Iris pigment epithelial cell (primary cell): ENCODE results near the gene EIF4E2.

ENCODE experiments used
- DNase-seq: peaks from one replicate; pipeline ENCODE4 v3.0.0-alpha.2; 2011; ENCODE audit warnings: low read depth

Gene EIF4E2

DNA sequence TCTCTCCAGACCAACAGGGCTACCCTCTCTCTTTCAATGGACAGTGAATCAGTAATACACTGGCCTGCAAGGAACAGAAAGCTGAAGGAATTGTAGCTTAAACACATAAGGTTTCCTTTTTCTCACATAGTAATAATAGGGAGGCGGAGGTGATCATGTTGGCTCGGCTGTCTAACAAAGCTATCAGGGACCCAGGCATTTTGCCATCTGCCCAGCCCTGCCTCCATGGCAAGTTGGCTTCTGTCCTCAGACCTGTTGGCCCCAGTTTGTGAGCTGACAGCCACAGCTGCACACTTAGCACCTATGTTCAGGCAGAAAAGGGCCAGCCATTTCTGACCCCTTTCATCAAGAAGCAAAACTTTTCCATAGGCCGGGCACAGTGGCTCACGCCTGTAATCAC lies 13.0 kb upstream of the EIF4E2 start:
- DNase-seq, result no peak

DNA sequence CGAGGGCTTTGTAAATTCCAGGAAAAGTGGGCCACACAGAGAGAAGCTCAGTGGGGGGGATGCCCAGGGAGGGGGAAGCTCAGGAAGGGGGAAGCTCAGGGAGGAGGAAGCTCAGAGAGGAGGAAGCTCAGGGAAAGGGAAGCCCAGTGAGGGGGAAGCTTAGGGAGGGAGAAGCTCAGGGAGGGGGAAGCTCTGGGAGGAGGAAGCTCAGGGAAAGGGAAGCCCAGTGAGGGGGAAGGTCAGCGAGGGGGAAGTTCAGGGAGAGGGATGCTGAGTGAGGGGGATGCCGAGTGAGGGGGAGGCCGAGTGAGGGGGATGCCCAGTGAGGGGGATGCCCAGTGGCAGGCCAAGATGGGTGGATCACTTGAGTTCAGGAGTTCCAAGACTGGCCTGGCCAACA lies 11.8 kb upstream of the EIF4E2 start:
- DNase-seq, result no peak

DNA sequence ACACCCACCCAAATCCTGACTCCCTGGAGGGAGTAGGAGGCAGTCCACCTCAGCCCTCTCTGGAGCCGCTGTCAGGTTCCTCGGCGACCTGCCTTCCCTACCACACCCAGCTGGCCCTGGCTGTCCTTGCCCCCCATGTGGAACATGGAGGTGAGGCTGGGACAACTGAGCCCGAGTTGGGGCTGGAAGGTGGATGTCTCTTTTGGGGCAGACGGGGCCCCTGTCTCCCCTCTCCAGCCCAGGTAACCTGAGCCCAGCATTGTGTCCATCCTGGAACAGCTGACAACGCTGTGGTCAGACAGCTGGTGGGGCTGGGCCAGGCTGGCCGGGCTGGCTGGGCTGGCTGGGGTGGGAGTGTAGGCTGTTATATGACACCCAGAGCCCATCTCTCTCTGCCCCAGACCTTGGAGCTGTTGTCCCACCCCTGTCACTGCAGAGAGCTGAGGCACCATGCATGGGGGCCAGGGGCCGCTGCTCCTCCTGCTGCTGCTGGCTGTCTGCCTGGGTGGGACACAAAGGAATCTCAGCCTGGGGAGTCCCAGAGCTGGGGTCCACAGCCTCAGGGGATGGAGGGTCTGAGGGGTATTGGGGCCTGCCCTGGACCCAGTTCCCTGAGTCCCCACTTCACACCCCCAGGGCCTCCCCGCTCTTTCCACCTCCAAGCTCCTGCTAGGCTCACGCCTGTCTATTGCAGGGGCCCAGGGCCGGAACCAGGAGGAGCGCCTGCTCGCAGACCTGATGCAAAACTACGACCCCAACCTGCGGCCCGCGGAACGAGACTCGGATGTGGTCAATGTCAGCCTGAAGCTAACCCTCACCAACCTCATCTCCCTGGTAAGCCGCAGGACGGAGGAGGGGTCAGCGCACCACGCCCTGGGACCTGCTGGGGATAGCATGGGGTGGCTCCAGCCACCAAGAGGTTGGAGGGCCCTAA lies 10.9 kb upstream of the EIF4E2 start, which contains the start of gene CHRNG:
Gene CHRNG (plus strand): TSS at position 395 of the 934 bp plus-strand sequence. CDS start 56 bp downstream, at position 451.
- DNase-seq, result no peak

DNA sequence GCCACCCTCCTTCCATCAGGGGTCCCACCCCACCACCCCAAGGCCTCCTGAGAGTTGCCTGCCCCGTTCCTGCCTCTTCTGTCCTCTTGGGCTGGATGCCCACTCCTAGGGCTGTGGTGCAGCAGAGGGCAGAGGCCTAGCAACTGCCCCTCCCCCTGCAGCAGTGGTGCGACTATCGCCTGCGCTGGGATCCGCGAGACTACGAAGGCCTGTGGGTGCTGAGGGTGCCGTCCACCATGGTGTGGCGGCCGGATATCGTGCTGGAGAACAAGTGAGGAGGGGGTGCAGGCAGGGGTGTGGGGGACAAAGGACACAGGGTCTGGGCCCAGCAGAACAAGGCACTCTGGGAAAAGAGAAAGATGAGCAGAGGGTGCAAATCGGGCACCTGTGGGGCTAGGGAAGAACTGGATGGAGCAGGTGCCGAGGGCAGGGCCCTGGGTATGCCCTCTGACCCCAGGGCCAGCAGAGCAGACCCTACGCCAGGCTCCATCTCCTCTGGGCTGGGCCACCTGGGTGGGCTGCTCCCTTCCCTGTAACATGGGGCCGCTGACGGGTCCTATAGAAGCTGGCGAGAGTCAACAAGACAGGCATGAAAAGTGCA lies 9.9 kb upstream of the EIF4E2 start:
- DNase-seq, result no peak

DNA sequence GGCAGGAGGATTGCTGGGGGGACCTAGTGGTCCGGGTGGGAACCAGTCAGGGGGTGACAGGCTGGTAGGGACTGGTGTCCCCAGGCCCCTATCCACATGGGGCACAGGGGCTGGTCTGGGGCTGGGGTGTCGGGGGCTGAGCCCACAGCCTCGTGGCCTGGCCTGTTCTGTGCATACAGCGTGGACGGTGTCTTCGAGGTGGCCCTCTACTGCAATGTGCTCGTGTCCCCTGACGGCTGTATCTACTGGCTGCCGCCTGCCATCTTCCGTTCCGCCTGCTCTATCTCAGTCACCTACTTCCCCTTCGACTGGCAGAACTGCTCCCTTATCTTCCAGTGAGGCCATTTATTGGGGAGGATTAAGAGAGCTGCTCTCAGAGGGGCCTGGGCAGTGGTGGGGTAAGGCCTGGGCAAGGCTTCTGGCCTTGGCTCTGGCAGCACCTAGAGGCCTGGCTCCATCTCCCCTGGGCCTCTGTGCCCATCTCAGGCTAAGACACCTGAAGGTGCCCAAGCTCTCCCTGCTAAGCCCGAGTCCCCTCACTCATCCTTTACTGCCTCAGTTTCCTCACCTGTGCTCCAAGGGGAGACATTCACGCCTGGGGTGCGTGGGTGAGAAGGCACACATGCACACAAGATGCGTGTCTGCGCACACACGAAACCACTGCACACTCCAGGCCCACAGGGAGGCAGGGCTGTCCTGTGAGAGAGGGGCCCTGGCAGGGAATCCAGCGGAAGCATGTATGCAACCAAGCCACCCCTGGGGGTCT lies 9.1 kb upstream of the EIF4E2 start:
- DNase-seq, result no peak

DNA sequence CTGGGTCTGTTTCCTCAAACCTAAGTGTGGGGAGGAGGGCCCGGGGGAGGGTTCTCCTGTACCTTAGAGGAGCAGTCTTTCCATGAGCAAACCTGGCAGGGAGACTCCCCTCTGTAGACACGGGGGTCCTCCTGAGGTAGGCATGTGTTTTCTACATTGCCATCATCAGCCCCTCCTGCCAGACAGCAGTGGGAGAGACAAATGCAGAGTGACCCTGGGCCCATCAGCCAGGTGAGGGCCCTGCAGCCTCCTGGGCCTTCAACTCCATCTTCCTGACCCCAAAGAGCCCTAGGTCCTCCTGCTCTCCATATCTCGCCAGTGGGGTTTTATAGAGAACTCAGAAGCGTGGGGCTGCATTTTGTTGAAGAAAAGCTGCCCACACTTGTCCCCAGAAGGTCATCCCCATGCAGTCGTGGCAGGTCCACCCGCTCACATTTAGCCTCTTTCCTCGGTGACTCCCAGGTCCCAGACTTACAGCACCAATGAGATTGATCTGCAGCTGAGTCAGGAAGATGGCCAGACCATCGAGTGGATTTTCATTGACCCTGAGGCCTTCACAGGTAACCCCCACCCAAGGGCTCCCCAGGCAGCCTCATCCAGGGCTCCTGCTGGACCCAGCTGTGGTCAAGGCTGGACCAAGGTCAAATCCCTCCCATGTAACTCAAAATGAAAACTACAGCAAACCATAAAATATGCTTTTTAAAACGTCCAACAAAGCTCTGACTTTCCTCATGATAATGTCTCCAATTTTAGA lies 8.4 kb upstream of the EIF4E2 start:
- DNase-seq, result no peak

DNA sequence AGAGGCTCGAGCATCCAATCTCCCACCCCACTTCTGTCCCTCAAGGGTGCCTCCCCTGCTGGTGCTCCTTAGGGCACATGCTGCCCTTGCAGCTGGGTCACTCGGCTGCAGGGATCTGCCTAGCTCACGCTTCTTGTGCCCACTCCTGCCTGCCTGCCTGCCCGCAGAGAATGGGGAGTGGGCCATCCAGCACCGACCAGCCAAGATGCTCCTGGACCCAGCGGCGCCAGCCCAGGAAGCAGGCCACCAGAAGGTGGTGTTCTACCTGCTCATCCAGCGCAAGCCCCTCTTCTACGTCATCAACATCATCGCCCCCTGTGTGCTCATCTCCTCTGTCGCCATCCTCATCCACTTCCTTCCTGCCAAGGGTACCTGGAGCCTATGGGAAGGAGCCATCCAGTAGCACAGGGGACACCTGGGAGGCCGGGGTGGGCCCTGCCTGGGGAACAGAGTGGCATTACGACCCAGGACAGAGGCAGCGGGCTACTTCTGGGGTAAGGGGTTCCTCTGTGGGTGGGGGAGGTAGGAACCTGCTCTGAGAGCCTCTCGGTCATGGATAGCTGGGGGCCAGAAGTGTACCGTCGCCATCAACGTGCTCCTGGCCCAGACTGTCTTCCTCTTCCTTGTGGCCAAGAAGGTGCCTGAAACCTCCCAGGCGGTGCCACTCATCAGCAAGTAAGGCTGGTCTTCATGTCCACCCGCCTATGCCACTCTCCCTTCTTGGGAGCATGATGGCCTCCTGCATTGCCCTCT lies 7.6 kb upstream of the EIF4E2 start:
- DNase-seq, result no peak

DNA sequence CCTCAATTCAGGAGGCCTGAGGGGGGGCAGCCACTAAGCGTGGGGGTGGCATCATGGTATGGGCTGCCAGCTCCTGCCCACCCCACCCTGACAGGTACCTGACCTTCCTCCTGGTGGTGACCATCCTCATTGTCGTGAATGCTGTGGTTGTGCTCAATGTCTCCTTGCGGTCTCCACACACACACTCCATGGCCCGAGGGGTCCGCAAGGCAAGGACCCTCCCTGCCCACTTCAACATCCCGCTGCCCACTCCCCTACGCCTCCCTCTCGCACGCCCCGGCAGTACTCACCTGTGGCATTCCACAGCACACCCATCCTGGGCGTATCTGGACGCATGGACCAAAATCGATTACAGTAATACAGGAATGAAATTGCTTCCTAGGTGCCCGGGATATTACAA lies 7.0 kb upstream of the EIF4E2 start:
- no peak for DNase-seq

DNA sequence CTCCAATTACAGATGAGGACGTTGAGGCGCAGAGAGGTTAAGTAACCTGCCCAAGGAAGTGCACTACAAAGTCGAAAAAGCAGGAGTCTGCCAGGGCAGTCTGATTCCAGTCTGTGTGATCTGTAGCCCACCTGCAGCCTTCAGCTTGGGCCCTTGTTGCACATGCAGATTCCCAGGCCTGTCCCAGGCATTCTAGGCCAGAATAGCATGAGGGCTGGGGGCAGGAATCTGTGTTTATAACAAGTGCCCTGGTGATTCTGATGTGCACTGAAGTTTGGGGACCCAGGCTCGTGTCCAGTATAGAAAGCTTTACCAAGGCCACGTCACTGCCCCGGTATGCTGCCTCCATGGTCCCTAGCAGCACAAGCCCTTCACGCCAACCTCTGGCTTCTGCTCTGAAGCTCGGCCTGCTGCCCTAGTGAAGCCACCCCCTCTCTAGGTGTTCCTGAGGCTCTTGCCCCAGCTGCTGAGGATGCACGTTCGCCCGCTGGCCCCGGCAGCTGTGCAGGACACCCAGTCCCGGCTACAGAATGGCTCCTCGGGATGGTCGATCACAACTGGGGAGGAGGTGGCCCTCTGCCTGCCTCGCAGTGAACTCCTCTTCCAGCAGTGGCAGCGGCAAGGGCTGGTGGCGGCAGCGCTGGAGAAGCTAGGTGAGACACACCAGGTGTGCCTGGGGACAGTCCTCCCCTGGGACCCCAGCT lies 6.4 kb upstream of the EIF4E2 start:
- DNase-seq, result no peak

DNA sequence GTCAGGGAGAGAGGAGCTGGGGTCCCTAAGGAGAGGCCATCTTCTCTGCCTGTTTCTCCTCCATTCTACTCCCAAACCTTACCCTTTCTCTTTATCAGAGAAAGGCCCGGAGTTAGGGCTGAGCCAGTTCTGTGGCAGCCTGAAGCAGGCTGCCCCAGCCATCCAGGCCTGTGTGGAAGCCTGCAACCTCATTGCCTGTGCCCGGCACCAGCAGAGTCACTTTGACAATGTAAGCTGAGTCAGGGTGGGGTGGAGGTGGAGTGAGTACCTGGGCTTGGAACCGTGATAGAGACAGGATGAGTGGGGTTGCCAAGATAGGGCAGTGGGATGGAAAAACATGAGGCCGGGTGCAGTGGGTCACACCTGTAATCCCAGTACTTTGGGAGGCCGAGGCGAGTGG lies 5.8 kb upstream of the EIF4E2 start:
- DNase-seq, result no peak

DNA sequence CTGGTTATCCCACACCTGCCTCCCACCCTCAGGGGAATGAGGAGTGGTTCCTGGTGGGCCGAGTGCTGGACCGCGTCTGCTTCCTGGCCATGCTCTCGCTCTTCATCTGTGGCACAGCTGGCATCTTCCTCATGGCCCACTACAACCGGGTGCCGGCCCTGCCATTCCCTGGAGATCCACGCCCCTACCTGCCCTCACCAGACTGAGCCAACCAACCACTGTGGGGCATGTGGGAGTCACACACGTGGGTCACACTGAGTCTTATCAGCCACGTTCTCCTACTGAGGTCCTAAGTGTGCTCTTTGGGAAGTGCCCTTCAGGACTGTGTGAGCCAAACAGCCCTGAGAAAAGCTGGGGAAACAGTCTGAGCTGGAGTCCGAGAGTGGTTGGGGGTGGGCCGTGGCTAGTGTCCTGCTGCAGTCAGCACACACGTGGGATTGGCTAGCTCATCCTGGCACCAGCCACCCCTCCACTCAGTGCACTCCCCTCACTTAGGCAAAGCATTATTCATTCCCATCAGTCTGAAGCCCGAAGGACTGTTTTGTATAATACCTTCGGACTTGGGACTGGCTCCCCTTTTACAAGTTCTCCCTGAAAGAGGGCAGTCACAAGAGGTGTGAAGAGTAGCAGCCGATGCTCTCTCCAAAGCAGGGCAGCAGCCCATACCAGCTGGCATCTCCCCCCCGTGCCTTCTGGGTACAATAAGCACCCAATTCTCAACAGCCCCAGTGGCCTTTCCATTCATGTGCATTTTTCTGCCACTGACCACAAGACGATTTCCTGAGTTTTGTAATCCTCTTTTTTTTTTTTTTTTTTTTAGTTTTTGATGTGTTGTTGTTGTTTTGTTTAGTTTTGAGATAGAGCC lies 4.7 kb upstream of the EIF4E2 start:
- DNase-seq, result no peak

DNA sequence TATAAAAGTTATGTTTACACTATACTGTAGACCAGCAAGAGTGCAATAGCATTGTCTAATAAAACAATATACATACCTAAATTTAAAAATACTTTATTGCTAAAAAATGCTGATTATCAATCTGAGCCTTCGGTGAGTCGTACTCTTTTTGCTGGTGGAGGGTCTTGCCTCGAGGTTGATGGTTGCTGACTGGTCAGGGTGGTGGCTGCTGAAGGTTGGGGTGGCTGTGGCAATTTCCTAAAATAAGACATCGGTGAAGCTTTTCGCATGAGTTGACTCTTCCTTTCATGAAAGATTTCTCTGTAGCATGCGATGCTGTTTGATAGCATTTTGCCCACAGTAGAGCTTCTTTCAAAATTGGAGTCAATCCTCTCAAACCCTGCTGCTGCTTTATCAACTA lies 2.5 kb upstream of the EIF4E2 start:
- no peak for DNase-seq

DNA sequence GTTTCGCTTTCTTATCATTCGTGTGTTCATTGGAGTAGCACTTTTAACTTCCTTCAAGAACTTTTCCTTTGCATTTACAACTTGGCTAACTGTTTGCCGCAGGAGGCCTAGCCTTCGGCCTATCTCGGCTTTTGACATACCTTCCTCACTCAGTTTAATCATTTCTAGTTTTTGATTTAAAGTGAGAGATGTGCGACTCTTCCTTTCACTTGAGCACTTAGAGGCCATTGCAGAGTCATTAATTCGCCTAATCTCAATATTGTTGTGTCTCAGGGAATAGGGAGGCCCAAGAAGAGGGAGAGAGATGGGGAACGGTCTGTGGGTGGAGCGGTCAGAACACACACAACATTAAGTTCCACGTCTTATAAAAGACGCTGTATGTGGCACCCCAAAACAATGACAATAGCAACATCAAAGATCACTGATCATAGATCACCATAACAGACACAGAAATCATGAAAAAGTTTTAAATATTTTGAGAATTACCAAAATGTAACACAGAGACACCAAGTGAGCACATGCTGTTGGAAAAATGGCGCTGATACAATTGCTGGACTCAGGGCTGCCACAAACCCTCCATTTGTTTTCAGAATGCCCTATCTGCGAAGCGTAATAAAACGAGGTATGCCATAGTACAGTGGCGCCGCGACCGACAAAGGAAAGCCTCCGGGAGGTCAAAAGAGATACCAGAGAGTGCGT lies 685 bp upstream of the EIF4E2 start:
- no peak for DNase-seq

DNA sequence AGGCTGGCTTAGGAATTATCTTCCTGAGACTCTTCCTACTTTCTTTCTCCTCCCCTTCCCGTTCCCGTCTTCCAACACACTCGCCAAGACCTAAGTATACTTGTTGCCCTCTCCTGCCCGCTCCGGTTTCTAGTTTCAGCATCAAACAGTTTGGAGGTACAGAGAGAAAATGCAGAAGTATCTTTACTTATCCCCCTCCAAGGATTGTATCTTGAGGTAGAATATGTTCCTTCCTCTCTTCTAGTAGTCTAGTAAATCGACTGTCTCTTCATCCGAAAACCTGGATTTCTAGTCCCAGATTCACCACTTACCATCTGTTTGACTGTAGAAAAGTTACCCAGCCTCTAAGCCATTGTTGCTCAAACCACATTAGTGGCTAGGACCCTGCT lies 755 bp downstream of the EIF4E2 start:
- no peak for DNase-seq

DNA sequence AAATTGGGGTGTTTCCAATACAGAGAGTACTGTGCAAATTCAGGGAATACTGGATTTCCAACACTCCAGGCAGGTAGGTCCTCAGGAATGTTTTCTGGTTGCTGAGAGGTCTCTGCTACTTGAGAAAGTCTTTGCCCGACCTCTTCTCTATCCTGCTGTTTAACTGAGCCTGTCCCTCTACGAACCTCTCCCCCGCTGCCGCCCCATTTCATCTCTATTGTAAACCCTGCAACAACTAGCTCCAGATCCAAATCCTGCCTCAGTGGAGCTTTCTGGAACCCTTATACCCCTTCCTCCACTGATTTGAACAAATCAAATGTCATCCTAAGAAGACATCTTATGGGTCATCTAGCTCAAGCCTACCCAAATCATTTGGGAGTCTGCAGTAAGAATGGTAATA lies 1.3 kb downstream of the EIF4E2 start:
- no peak for DNase-seq

DNA sequence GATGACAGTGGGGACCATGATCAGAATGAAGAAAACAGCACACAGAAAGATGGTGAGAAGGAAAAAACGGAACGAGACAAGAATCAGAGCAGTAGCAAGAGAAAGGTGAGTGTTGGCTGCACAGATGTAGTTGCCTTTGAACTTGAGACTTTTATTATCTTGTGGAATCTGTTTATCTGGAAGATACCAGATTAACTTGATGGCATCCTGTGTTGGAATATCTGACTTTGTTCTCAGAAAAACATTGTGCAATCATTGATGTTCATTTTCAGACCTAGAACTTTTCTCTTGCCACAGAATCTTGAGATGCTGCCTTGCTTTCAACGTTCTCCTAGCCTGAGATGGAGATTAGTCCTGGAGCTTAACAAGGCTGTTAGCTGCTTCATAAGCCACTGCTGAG lies 5.9 kb downstream of the EIF4E2 start:
- DNase-seq, result peak; percentile 57

DNA sequence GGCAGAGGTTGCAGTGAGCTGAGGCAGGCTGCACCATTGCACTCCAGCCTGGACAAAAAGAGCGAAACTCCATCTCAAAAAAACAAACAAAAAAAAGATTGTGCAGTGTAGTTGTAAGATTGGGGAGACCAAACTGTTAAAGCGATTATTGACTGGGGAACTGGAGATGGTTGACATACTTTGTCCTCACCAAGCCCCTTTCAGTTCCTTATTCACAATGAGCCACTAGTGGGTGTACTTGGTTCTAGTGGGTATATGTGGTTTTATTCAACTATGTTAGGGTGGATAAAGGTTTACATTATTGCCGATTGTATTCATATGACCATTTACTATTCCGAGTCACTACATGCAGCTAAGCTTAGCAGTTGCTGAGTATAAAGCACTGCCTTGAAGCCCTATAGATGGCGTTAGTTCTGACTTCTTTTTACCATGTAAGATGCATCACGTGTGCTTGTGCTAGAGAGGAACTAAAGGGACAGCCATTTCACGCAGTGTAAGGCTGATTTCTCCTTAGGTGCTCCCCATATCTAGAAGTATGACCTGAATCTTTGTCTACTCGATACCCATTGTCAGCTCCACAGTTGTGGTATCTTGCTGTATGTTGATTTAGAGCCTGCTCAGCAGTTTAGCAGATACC lies 12.1 kb downstream of the EIF4E2 start:
- no peak for DNase-seq

DNA sequence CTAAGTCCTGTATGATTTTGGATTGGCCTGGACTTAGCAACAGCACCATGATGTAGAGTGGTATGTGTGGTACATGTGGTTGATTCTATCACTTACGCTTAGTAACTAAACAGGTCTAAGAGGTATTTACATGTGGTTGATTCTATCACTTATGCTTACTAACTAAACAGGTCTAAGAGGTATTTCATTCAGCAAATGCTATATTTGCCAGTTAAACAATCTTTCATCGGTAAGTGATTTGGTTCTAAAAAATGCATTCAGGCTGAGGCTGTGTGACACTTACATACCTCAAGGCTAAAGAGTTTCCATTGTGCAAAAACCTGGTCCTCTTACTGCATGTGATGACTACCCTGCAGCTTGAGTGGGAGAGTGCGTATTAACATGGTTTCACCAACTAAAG lies 13.1 kb downstream of the EIF4E2 start:
- peak; percentile 58 for DNase-seq

DNA sequence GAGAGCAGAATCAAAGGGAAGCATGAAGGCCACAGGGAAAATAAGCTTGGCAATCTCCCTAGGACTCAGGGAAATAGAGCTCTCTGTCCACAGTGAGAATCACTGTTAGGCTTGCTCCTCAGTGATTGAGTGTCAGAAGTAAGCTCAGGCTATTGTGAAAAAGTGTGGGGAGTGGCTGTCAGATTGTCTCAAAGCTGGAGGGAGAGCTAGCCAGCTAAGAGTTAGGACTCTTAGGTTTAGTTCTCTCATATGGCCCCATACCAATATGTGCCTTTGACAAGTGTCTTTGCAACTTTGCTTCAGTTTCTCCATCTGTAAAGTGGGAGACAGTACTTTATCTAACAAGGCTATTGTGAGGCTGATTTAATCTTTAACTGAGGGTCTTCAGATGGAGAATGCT lies 17.2 kb downstream of the EIF4E2 start:
- DNase-seq, result no peak
